ENCODE measurements around the gene CD164L2. TPM values are rescaled to one million over a fixed set of nuclear protein-coding genes. Genes with fewer than 3 reads are reported as not detected.
A peak's percentile ranks its signal among the peaks of the same experiment; 100 is the strongest.

The CD164L2 gene
- total RNA-seq, 2 donors from 2014 or later, result 1.6 to 1.8 TPM

DNA sequence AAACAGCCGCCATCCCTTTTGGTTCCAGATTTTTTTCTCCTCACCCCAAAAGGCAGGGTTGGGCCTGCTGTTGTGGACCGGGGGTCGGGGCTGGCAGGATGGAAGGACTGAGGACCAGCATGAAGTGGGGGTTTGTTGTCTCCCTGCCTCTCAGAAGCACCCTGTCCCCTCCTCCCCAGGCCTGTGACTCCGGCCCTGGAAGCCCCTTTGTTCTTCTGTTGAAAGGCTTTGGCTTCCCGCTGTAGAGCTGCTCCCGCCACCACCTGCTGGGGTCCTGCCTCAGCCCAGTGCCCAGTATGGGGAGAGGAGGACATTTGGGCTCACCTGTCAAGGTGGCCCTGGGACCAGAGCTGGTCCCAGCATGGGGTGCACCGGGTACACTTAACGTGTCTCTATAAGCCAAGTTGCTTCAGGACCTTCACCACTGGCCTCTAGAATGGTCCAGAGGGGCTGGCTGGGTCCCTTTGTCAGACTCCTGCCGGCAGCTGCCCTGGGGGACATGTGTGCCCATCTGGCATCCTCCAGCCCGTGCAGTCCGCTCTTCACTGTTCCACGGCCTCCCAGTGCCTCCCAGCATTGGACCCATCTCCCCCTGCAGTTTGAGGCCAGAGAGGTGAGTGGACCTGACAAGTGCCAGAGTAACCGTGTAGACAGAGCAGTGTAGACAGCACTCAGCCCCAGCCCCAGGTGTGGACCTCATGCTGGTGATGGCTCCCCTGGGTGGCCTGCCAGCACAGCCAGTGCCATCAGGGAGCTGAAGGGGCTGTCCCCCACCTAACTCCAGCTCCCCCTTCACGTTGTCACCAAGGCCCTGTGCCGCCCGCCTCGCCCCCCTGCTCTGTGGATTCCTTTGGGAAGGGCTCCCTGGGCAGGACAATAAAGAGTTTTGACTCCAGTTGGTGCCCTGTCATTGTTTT lies 47.4 kb downstream of the CD164L2 start:
- DNase-seq, result peak; percentile 49
- H3K27ac Mint-ChIP-seq, result no peak overlapping the region
- Histone ChIP-seq H3K9ac (ENCODE audit: extremely low read depth, low read length, poor library complexity, severe bottlenecking) (no peak overlapping the region), H3K27ac (ENCODE audit: low read depth, low read length) (no peak overlapping the region), H3K4me1 (ENCODE audit: control insufficient read depth, insufficient read depth, low read length) (no peaks in the 10 kb centered on the region), H3K9me3 (ENCODE audit: control insufficient read depth, low read length) (no peaks in the 10 kb centered on the region), H3K4me3 (ENCODE audit: low read length) (no peak overlapping the region), H3K36me3 (ENCODE audit: control insufficient read depth, insufficient read depth, low read length) (peaks cover 39% of the 10 kb centered on the region), H3K27me3 (ENCODE audit: control insufficient read depth, insufficient read depth, low read length, poor library complexity, severe bottlenecking) (no peaks in the 10 kb centered on the region)
- H3K27me3 Mint-ChIP-seq (ENCODE audit: insufficient read depth), result no peaks in the 10 kb centered on the region
- H3K9me3 Mint-ChIP-seq, result no peaks in the 10 kb centered on the region
- peaks cover 44% of the 10 kb centered on the region for H3K36me3 Mint-ChIP-seq (ENCODE audit: low read depth)
- no peak overlapping the region for H3K4me3 Mint-ChIP-seq
- 94 to 98% methylated on average over 8 to 17 of the region's 17 CpGs for WGBS, 2 experiments (ENCODE audit: insufficient coverage in 1 of 2, insufficient read length in 1 of 2)
- TF ChIP-seq, protein P1, sequence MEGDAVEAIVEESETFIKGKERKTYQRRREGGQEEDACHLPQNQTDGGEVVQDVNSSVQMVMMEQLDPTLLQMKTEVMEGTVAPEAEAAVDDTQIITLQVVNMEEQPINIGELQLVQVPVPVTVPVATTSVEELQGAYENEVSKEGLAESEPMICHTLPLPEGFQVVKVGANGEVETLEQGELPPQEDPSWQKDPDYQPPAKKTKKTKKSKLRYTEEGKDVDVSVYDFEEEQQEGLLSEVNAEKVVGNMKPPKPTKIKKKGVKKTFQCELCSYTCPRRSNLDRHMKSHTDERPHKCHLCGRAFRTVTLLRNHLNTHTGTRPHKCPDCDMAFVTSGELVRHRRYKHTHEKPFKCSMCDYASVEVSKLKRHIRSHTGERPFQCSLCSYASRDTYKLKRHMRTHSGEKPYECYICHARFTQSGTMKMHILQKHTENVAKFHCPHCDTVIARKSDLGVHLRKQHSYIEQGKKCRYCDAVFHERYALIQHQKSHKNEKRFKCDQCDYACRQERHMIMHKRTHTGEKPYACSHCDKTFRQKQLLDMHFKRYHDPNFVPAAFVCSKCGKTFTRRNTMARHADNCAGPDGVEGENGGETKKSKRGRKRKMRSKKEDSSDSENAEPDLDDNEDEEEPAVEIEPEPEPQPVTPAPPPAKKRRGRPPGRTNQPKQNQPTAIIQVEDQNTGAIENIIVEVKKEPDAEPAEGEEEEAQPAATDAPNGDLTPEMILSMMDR (conservative IDR thresholded peaks at IDR 0.05), result no peak
- H3K4me1 Mint-ChIP-seq, result peaks cover 8% of the 10 kb centered on the region

DNA sequence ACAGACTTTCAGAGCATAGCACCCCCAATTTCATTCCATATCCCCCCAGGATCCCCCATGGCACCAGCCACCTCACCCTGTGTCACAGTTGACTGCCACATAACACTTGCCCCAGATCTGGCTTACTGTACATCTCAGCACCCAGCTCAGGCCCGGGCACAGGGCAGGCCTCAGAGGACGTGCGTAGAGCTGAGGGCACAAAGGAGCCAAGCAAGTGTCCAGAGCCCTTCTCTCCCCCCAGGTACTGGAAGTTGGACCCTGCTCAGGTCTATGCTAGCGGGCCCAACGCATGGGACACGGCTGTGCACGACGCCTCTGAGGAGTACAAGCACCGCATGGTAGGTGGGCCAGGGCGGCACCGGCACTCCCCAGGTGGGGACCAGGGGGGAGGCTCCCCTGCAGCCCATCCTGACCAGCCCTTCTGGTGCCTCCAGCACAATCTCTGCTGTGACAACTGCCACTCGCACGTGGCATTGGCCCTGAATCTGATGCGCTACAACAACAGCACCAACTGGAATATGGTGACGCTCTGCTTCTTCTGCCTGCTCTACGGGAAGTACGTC lies 49.3 kb downstream of the CD164L2 start:
- Mint-ChIP-seq H3K27me3 (ENCODE audit: insufficient read depth) (no peaks in the 10 kb centered on the region), H3K9me3 (no peaks in the 10 kb centered on the region), H3K27ac (no peak overlapping the region), H3K4me3 (no peak overlapping the region), H3K4me1 (no peaks in the 10 kb centered on the region), H3K36me3 (ENCODE audit: low read depth) (peaks cover 49% of the 10 kb centered on the region)
- Histone ChIP-seq H3K9me3 (ENCODE audit: control insufficient read depth, low read length) (no peaks in the 10 kb centered on the region), H3K27ac (ENCODE audit: low read depth, low read length) (no peak overlapping the region), H3K4me1 (ENCODE audit: control insufficient read depth, insufficient read depth, low read length) (no peaks in the 10 kb centered on the region), H3K9ac (ENCODE audit: extremely low read depth, low read length, poor library complexity, severe bottlenecking) (no peak overlapping the region), H3K4me3 (ENCODE audit: low read length) (no peak overlapping the region), H3K36me3 (ENCODE audit: control insufficient read depth, insufficient read depth, low read length) (peaks cover 41% of the 10 kb centered on the region), H3K27me3 (ENCODE audit: control insufficient read depth, insufficient read depth, low read length, poor library complexity, severe bottlenecking) (no peaks in the 10 kb centered on the region)
- TF ChIP-seq, protein P1 (conservative IDR thresholded peaks at IDR 0.05), result no peak
- DNase-seq, result peak; percentile 33
- 95 to 97% methylated on average over 16 to 17 of the region's 17 CpGs for WGBS, 2 experiments (ENCODE audit: insufficient coverage in 1 of 2, insufficient read length in 1 of 2)

DNA sequence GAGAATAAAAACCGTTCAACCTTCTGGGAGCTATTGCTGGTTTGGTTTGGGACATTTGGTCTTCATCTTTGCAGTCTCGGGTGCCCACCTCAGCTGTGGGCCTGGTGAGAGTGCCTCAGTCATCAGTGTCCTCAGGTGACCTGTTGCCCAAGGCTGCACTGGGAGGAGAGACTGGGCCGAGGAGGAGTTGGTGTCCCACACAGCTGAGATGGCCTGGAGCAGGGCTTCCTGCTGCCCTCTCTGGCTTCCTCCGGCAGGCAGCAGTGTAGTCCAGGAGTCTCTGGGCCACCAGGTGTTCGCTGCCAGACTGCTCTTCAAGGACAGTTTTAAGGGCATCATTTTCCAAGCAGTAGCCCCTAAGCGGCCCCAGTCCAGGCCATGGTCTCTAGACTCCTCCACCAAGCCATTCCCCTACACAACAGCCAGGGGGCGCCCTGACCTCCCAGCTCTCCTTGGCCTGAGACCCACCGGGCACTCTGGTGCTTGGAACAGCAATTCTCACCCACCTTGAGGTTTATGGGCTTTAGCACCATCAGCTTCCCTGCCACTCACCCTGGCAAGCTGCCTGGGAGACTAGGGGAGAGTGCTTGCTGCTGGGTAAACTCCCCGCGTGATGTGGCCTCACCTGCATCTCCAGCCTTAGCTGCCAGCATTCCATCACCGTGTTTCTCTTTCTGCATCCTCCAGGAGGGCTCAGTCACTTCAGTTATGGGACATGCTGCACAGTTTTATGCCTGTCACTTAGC lies 50.4 kb downstream of the CD164L2 start:
- DNase-seq, result peak; percentile 90
- Histone ChIP-seq H3K4me3 (ENCODE audit: low read length) (no peak overlapping the region), H3K36me3 (ENCODE audit: control insufficient read depth, insufficient read depth, low read length) (peaks cover 47% of the 10 kb centered on the region), H3K4me1 (ENCODE audit: control insufficient read depth, insufficient read depth, low read length) (no peaks in the 10 kb centered on the region), H3K9ac (ENCODE audit: extremely low read depth, low read length, poor library complexity, severe bottlenecking) (no peak overlapping the region), H3K27ac (ENCODE audit: low read depth, low read length) (no peak overlapping the region), H3K27me3 (ENCODE audit: control insufficient read depth, insufficient read depth, low read length, poor library complexity, severe bottlenecking) (no peaks in the 10 kb centered on the region), H3K9me3 (ENCODE audit: control insufficient read depth, low read length) (no peaks in the 10 kb centered on the region)
- H3K4me3 Mint-ChIP-seq, result no peak overlapping the region
- TF ChIP-seq, protein P1 (conservative IDR thresholded peaks at IDR 0.05), result peak; percentile 97
- H3K27me3 Mint-ChIP-seq (ENCODE audit: insufficient read depth), result no peaks in the 10 kb centered on the region
- H3K27ac Mint-ChIP-seq, result peak overlapping the region; percentile 13
- no peaks in the 10 kb centered on the region for H3K4me1 Mint-ChIP-seq
- H3K9me3 Mint-ChIP-seq, result no peaks in the 10 kb centered on the region
- 76 to 89% methylated on average over 10 to 11 of the region's 11 CpGs for WGBS, 2 experiments (ENCODE audit: insufficient coverage in 1 of 2, insufficient read length in 1 of 2)
- H3K36me3 Mint-ChIP-seq (ENCODE audit: low read depth), result peaks cover 49% of the 10 kb centered on the region

Data from endodermal cell (in vitro differentiated cells).